ENCODE measurements around the gene MAP3K1. TPM values are rescaled to one million over a fixed set of nuclear protein-coding genes. Genes with fewer than 3 reads are reported as not detected.
A peak's percentile ranks its signal among the peaks of the same experiment; 100 is the strongest.

The MAP3K1 gene
- total RNA-seq, 1 donor from 2014 or later = 10.4 TPM

DNA sequence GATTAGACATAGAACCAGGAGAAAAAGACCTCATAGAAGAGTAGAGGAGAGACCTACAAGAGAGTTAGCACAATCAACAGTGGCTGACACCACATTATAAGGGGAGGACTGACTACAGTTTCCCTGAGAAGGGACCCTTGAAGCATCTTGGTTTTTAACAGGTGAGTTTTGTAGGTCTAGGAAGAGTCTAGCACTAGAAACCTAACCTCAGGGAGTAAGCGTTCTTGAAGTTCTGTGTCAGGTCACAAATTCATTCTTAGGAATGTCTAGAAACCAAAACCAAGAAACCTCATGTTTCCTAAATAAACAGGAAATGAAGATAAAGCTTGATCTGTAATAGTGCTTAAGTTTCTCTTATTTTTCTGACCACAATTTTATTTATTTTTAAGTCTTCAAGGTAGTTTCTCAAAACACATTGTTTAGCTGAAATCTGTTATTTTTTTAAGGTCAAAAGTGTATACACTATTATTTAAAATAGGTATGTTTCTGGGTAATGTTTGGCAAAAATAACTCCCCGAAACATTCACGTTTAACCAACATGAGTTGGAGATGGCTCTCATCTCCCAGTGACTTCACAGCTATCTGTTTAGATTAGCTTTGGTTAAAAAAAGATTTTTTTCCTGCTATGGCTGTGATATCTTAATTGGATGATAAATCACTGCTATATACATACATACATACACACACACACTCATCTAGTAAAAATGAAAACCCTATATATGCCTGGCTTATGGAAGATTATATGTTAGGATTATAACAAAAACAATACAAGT is 37.1 kb downstream of the MAP3K1 start:
- Histone ChIP-seq H3K9me3 (ENCODE audit: insufficient read depth, low read depth, low read length) (no peaks in the 10 kb centered on the region), H3K4me2 (ENCODE audit: low read length) (no peak overlapping the region), H3K4me1 (ENCODE audit: insufficient read depth, low read length) (peaks cover 4% of the 10 kb centered on the region), H3K4me3 (ENCODE audit: insufficient read depth, low read depth, low read length) (no peak overlapping the region), H4K20me1 (ENCODE audit: insufficient read depth, low read length) (peaks cover 48% of the 10 kb centered on the region), H2AFZ (ENCODE audit: low read depth, low read length) (no peak overlapping the region), H3K36me3 (ENCODE audit: insufficient read depth, low read length) (no peaks in the 10 kb centered on the region), H3K9ac (ENCODE audit: low read length) (no peak overlapping the region), H3K79me2 (ENCODE audit: insufficient read depth, low read length) (peaks cover 53% of the 10 kb centered on the region), H3K27ac (ENCODE audit: low read depth, low read length) (no peak overlapping the region), H3K27me3 (ENCODE audit: insufficient read depth, low read length) (no peaks in the 10 kb centered on the region)
- H3K4me3 Mint-ChIP-seq (ENCODE audit: unreplicated experiment) = no peak overlapping the region
- H3K27me3 Mint-ChIP-seq (ENCODE audit: low read depth, unreplicated experiment) = no peaks in the 10 kb centered on the region
- H3K36me3 Mint-ChIP-seq (ENCODE audit: low read depth, unreplicated experiment) = no peaks in the 10 kb centered on the region
- H3K4me1 Mint-ChIP-seq (ENCODE audit: low read depth, unreplicated experiment) = peaks cover 19% of the 10 kb centered on the region
- TF ChIP-seq, protein P1, sequence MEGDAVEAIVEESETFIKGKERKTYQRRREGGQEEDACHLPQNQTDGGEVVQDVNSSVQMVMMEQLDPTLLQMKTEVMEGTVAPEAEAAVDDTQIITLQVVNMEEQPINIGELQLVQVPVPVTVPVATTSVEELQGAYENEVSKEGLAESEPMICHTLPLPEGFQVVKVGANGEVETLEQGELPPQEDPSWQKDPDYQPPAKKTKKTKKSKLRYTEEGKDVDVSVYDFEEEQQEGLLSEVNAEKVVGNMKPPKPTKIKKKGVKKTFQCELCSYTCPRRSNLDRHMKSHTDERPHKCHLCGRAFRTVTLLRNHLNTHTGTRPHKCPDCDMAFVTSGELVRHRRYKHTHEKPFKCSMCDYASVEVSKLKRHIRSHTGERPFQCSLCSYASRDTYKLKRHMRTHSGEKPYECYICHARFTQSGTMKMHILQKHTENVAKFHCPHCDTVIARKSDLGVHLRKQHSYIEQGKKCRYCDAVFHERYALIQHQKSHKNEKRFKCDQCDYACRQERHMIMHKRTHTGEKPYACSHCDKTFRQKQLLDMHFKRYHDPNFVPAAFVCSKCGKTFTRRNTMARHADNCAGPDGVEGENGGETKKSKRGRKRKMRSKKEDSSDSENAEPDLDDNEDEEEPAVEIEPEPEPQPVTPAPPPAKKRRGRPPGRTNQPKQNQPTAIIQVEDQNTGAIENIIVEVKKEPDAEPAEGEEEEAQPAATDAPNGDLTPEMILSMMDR (IDR thresholded peaks at IDR 0.05; ENCODE audit: insufficient read depth, low read depth, low read length) = no peak
- TF ChIP-seq EZH2 (IDR thresholded peaks at IDR 0.05; ENCODE audit: insufficient read depth, low read length) = no peak
- FAIRE-seq (peak; percentile 65), DNase-seq (ENCODE audit: low read depth) (peak; percentile 56)
- no peaks in the 10 kb centered on the region for H3K9me3 Mint-ChIP-seq (ENCODE audit: unreplicated experiment)
- no peak overlapping the region for H3K27ac Mint-ChIP-seq (ENCODE audit: unreplicated experiment)

DNA sequence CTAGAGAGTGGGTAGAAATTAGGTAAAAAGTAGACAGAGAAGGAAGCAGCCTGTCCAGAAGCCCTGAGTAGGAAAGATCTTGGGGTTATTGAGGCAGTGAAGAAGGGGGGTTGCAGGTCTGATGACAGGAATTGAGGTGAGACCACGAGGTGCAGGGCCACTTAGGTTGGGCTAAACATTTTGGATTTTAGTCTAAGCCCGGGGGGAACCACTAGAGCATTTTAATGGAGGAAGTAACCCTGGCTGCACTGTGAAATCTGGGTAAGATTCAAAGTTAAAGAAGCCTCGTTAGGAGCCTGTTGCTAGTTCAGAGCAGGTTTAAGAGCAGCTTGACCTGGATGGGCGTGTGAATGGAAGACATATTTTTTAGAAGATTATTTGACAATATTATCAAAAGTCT is 38.3 kb downstream of the MAP3K1 start:
- Mint-ChIP-seq H3K9me3 (ENCODE audit: unreplicated experiment) (no peaks in the 10 kb centered on the region), H3K4me3 (ENCODE audit: unreplicated experiment) (no peak overlapping the region), H3K36me3 (ENCODE audit: low read depth, unreplicated experiment) (no peaks in the 10 kb centered on the region), H3K4me1 (ENCODE audit: low read depth, unreplicated experiment) (peaks cover 19% of the 10 kb centered on the region), H3K27me3 (ENCODE audit: low read depth, unreplicated experiment) (no peaks in the 10 kb centered on the region), H3K27ac (ENCODE audit: unreplicated experiment) (no peak overlapping the region)
- Histone ChIP-seq H3K27me3 (ENCODE audit: insufficient read depth, low read length) (no peaks in the 10 kb centered on the region), H3K79me2 (ENCODE audit: insufficient read depth, low read length) (peaks cover 45% of the 10 kb centered on the region), H3K36me3 (ENCODE audit: insufficient read depth, low read length) (no peaks in the 10 kb centered on the region), H2AFZ (ENCODE audit: low read depth, low read length) (no peak overlapping the region), H3K9ac (ENCODE audit: low read length) (no peak overlapping the region), H3K4me3 (ENCODE audit: insufficient read depth, low read depth, low read length) (no peak overlapping the region), H3K4me2 (ENCODE audit: low read length) (no peak overlapping the region), H3K9me3 (ENCODE audit: insufficient read depth, low read depth, low read length) (no peaks in the 10 kb centered on the region), H4K20me1 (ENCODE audit: insufficient read depth, low read length) (peaks cover 51% of the 10 kb centered on the region), H3K27ac (ENCODE audit: low read depth, low read length) (no peak overlapping the region), H3K4me1 (ENCODE audit: insufficient read depth, low read length) (peaks cover 4% of the 10 kb centered on the region)
- FAIRE-seq (no peak), DNase-seq (ENCODE audit: low read depth) (no peak)
- TF ChIP-seq, protein P1 (IDR thresholded peaks at IDR 0.05; ENCODE audit: insufficient read depth, low read depth, low read length) = no peak
- TF ChIP-seq EZH2 (IDR thresholded peaks at IDR 0.05; ENCODE audit: insufficient read depth, low read length) = no peak

DNA sequence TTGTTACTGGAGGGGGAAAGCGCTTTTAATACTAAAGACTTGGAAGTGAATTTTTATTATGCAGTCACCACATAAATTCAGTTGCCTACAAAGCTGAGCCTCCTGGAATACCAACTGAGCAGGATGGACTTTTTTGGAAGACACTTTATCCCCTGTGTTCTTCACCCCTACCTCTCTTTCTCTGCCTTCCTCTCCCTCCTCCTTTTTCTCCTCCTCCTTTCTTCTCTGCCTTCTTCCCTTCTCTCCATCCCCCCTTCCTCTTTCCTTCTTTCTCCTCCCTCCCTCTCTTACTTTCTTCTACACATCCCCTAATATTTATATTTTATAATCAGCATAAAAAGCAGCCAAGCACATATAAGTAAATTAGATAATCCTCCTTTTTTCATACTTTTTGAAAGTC is 39.6 kb downstream of the MAP3K1 start:
- peaks cover 33% of the 10 kb centered on the region for H3K79me2 ChIP-seq (ENCODE audit: insufficient read depth, low read length)
- no peak overlapping the region for H2AFZ ChIP-seq (ENCODE audit: low read depth, low read length)
- H3K9ac ChIP-seq (ENCODE audit: low read length) = no peak overlapping the region
- peaks cover 42% of the 10 kb centered on the region for H4K20me1 ChIP-seq (ENCODE audit: insufficient read depth, low read length)
- no peaks in the 10 kb centered on the region for H3K27me3 Mint-ChIP-seq (ENCODE audit: low read depth, unreplicated experiment)
- DNase-seq (ENCODE audit: low read depth) (no peak), FAIRE-seq (no peak)
- no peak overlapping the region for H3K27ac Mint-ChIP-seq (ENCODE audit: unreplicated experiment)
- H3K36me3 Mint-ChIP-seq (ENCODE audit: low read depth, unreplicated experiment) = no peaks in the 10 kb centered on the region
- no peaks in the 10 kb centered on the region for H3K36me3 ChIP-seq (ENCODE audit: insufficient read depth, low read length)
- no peak overlapping the region for H3K4me3 ChIP-seq (ENCODE audit: insufficient read depth, low read depth, low read length)
- no peak overlapping the region for H3K4me3 Mint-ChIP-seq (ENCODE audit: unreplicated experiment)
- peaks cover 19% of the 10 kb centered on the region for H3K4me1 Mint-ChIP-seq (ENCODE audit: low read depth, unreplicated experiment)
- H3K27me3 ChIP-seq (ENCODE audit: insufficient read depth, low read length) = no peaks in the 10 kb centered on the region
- no peak overlapping the region for H3K4me2 ChIP-seq (ENCODE audit: low read length)
- H3K9me3 ChIP-seq (ENCODE audit: insufficient read depth, low read depth, low read length) = no peaks in the 10 kb centered on the region
- TF ChIP-seq EZH2 (IDR thresholded peaks at IDR 0.05; ENCODE audit: insufficient read depth, low read length) = no peak
- TF ChIP-seq, protein P1 (IDR thresholded peaks at IDR 0.05; ENCODE audit: insufficient read depth, low read depth, low read length) = no peak
- no peak overlapping the region for H3K27ac ChIP-seq (ENCODE audit: low read depth, low read length)
- no peaks in the 10 kb centered on the region for H3K9me3 Mint-ChIP-seq (ENCODE audit: unreplicated experiment)
- peaks cover 4% of the 10 kb centered on the region for H3K4me1 ChIP-seq (ENCODE audit: insufficient read depth, low read length)

All from astrocyte (in vitro differentiated cells and primary cell).